Cardiac fibroblast (primary cell): ENCODE measurements around the gene MAP2.

Source experiments
- DNase-seq, 2 donors: peaks; one replicate each; pipeline versions ENCODE4 v3.0.0 to v3.0.0-alpha.2; 2010; ENCODE audit warnings: low read depth in 2 of 2
- H3K4me3 ChIP-seq, 2 donors: replicated peaks in 1 of 2; 1 replicate in 1 of 2; 2 replicates in 1 of 2; pipeline ENCODE4 v1.5.1; 2011; ENCODE audit warnings: low read depth in 2 of 2, low read length in 2 of 2, mild to moderate bottlenecking in 2 of 2, moderate library complexity in 1 of 2
- CTCF ChIP-seq: IDR thresholded peaks from one replicate; pipeline ENCODE4 v1.5.1; 2011; ENCODE audit warnings: low read depth, mild to moderate bottlenecking, low read length, inconsistent platforms

Gene MAP2

GRCh38 chr2:209424199-209424701, 403 bp downstream of the MAP2 start:
- TF ChIP-seq CTCF, result no peak
- no peak for DNase-seq
- H3K4me3 ChIP-seq, result peak overlapping the region; percentile 65 to 81

- H3K4me3 ChIP-seq, result peak overlapping the region; percentile 65 to 81
- peak; percentile 10 to 24 for DNase-seq
- no peak for TF ChIP-seq CTCF
Measured at GRCh38 chr2:209424781-209425470, 1.1 kb downstream of the MAP2 start.

GRCh38 chr2:209425471-209426071, 1.7 kb downstream of the MAP2 start:
- peak; percentile 81 for TF ChIP-seq CTCF
- DNase-seq, result peak; percentile 72 to 81
- peak overlapping the region in 1 of 2 donors; percentile 81 for H3K4me3 ChIP-seq

GRCh38 chr2:209426432-209426831, 2.6 kb downstream of the MAP2 start:
- no peak overlapping the region for H3K4me3 ChIP-seq
- DNase-seq, result peak; percentile 24 to 47
- no peak for TF ChIP-seq CTCF

GRCh38 chr2:209431701-209432100, 7.9 kb downstream of the MAP2 start:
- DNase-seq, result peak in 1 of 2 donors; percentile 56
- no peak for TF ChIP-seq CTCF
- H3K4me3 ChIP-seq, result no peak overlapping the region

GRCh38 chr2:209441541-209441940, 17.7 kb downstream of the MAP2 start:
- no peak for TF ChIP-seq CTCF
- peak; percentile 41 to 70 for DNase-seq
- H3K4me3 ChIP-seq, result no peak overlapping the region
